ENCODE measurements around the gene SLC25A12.

- TF ChIP-seq CTCF (IDR thresholded peaks at IDR 0.05) (no peak), POLR2AphosphoS5 (IDR thresholded peaks at IDR 0.05) (no peak)
Observed at GRCh38 chr2:171889808-171890207, 4.2 kb downstream of the SLC25A12 start.
